ENCODE data around the gene MGAT2. TPM values are rescaled to one million over a fixed set of nuclear protein-coding genes. Genes with fewer than 3 reads are reported as not detected.

Gene MGAT2
- total and polyA plus RNA-seq, 4 donors = 10.5 to 44.0 (median 28.7) TPM

DNA sequence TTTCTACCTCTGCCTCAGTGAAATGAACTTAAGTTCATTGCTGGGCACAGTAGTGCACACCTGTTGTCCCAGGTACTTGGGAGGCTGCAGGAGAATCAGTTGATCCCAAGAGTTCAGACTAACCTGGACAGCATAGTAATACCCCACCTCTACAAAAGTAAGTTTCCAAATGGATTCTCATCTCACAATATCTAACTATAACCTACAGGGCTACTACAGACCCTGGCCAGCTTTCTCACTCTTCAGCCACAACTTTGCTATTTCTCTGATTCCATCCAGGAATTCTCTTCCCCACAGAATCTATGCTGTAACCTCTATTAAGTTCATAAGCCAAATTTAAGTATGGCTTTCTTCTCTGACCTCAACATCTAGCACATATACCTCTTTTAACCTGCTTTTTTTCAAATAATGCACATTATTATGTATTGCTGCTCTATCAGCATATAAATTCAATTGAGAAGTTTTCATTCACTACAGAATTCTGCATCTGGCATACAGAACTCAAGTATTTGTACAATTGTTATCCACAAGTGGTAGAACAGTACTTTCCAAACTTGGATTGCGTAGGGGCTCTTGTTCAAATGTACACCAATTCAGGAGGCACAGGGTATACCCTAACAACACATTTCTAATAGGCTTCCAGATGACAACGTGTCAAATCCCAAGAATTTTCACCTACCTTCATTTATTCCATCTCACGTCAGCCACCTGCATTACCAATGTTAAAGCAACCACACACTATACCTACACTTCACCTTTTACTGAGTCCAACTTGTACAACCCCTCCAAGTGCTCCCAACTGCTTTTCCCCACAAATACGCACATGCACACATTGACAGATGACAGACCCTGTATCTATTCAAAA, 38.3 kb upstream of the MGAT2 start:
- Histone ChIP-seq H3K36me3 (ENCODE audit: control insufficient read depth in 4 of 4, insufficient read depth in 3 of 4, low read depth in 1 of 4, low read length in 3 of 4) (peaks cover 3 to 23% (median 18%) of the 10 kb centered on the region in 4 donors), H3K9me3 (ENCODE audit: control insufficient read depth in 4 of 4, low read length in 3 of 4) (no peaks in the 10 kb centered on the region), H3K27ac (ENCODE audit: low read depth in 1 of 2, low read length in 2 of 2) (no peak overlapping the region), H3K4me3 (ENCODE audit: low read depth in 1 of 3, low read length in 3 of 3) (no peak overlapping the region), H3K4me1 (ENCODE audit: control insufficient read depth in 4 of 4, insufficient read depth in 4 of 4, low read length in 3 of 4) (peaks cover 4 to 16% (median 7%) of the 10 kb centered on the region in 4 donors), H3K27me3 (ENCODE audit: control insufficient read depth in 4 of 4, insufficient read depth in 4 of 4, low read length in 3 of 4) (no peaks in the 10 kb centered on the region), H3K9ac (ENCODE audit: low read depth in 1 of 2, low read length in 2 of 2) (no peak overlapping the region)
- TF ChIP-seq NR2F2 (IDR thresholded peaks at IDR 0.05) (no peak), RXRA (IDR thresholded peaks at IDR 0.05) (no peak), HNF4A (conservative IDR thresholded peaks at IDR 0.05) (no peak), FOXA2 (IDR thresholded peaks at IDR 0.05) (no peak), RAD21 (IDR thresholded peaks at IDR 0.05) (no peak), TAF1 (conservative IDR thresholded peaks at IDR 0.05) (no peak), JUND (IDR thresholded peaks at IDR 0.05) (no peak), YY1 (IDR thresholded peaks at IDR 0.05) (no peak), FOXA1 (IDR thresholded peaks at IDR 0.05) (no peak), CTCF (IDR thresholded peaks at IDR 0.05; ENCODE audit: low read depth, low read length, missing input control) (no peak)
- TF ChIP-seq, protein P1, sequence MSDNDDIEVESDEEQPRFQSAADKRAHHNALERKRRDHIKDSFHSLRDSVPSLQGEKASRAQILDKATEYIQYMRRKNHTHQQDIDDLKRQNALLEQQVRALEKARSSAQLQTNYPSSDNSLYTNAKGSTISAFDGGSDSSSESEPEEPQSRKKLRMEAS (IDR thresholded peaks at IDR 0.05) = no peak
- TF ChIP-seq, protein P2, sequence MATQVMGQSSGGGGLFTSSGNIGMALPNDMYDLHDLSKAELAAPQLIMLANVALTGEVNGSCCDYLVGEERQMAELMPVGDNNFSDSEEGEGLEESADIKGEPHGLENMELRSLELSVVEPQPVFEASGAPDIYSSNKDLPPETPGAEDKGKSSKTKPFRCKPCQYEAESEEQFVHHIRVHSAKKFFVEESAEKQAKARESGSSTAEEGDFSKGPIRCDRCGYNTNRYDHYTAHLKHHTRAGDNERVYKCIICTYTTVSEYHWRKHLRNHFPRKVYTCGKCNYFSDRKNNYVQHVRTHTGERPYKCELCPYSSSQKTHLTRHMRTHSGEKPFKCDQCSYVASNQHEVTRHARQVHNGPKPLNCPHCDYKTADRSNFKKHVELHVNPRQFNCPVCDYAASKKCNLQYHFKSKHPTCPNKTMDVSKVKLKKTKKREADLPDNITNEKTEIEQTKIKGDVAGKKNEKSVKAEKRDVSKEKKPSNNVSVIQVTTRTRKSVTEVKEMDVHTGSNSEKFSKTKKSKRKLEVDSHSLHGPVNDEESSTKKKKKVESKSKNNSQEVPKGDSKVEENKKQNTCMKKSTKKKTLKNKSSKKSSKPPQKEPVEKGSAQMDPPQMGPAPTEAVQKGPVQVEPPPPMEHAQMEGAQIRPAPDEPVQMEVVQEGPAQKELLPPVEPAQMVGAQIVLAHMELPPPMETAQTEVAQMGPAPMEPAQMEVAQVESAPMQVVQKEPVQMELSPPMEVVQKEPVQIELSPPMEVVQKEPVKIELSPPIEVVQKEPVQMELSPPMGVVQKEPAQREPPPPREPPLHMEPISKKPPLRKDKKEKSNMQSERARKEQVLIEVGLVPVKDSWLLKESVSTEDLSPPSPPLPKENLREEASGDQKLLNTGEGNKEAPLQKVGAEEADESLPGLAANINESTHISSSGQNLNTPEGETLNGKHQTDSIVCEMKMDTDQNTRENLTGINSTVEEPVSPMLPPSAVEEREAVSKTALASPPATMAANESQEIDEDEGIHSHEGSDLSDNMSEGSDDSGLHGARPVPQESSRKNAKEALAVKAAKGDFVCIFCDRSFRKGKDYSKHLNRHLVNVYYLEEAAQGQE (IDR thresholded peaks at IDR 0.05) = no peak
- TF ChIP-seq, protein P3, sequence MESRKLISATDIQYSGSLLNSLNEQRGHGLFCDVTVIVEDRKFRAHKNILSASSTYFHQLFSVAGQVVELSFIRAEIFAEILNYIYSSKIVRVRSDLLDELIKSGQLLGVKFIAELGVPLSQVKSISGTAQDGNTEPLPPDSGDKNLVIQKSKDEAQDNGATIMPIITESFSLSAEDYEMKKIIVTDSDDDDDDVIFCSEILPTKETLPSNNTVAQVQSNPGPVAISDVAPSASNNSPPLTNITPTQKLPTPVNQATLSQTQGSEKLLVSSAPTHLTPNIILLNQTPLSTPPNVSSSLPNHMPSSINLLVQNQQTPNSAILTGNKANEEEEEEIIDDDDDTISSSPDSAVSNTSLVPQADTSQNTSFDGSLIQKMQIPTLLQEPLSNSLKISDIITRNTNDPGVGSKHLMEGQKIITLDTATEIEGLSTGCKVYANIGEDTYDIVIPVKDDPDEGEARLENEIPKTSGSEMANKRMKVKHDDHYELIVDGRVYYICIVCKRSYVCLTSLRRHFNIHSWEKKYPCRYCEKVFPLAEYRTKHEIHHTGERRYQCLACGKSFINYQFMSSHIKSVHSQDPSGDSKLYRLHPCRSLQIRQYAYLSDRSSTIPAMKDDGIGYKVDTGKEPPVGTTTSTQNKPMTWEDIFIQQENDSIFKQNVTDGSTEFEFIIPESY (IDR thresholded peaks at IDR 0.05) = no peak
- no peak for DNase-seq (ENCODE audit: low spot score)
- 97% methylated on average over 4 of the region's 4 CpGs for WGBS

GRCh38 chr14:49583629-49584028, 37.0 kb upstream of the MGAT2 start:
- Histone ChIP-seq H3K27me3 (ENCODE audit: control insufficient read depth in 4 of 4, insufficient read depth in 4 of 4, low read length in 3 of 4) (no peaks in the 10 kb centered on the region), H3K4me1 (ENCODE audit: control insufficient read depth in 4 of 4, insufficient read depth in 4 of 4, low read length in 3 of 4) (peaks cover 4 to 16% (median 7%) of the 10 kb centered on the region in 4 donors), H3K4me3 (ENCODE audit: low read depth in 1 of 3, low read length in 3 of 3) (no peak overlapping the region), H3K9ac (ENCODE audit: low read depth in 1 of 2, low read length in 2 of 2) (no peak overlapping the region), H3K9me3 (ENCODE audit: control insufficient read depth in 4 of 4, low read length in 3 of 4) (no peaks in the 10 kb centered on the region), H3K27ac (ENCODE audit: low read depth in 1 of 2, low read length in 2 of 2) (no peak overlapping the region), H3K36me3 (ENCODE audit: control insufficient read depth in 4 of 4, insufficient read depth in 3 of 4, low read depth in 1 of 4, low read length in 3 of 4) (peaks cover 3 to 21% (median 16%) of the 10 kb centered on the region in 4 donors)
- no peak for DNase-seq (ENCODE audit: low spot score)
- WGBS = 80% methylated on average over 6 of the region's 6 CpGs
- TF ChIP-seq JUND (IDR thresholded peaks at IDR 0.05) (no peak), FOXA1 (IDR thresholded peaks at IDR 0.05) (no peak)

Measured in liver (tissue), 9 donors.